ENCODE data around the gene AIP. TPM values are rescaled to one million over a fixed set of nuclear protein-coding genes. Genes with fewer than 3 reads are reported as not detected.

The AIP gene
- polyA plus RNA-seq, 3 donors = 76.7 to 132 (median 99.3) TPM

GRCh38 chr11:67450796-67451657 is 31.8 kb upstream of the AIP start:
- intact Hi-C loops (cut with micrococcal nuclease) = no loop called here
- H3K79me2 ChIP-seq (ENCODE audit: insufficient read depth, low read length) = no peaks in the 10 kb centered on the region
- Mint-ChIP-seq H3K9me3 (no peaks in the 10 kb centered on the region), H3K36me3 (no peaks in the 10 kb centered on the region), H3K4me3 (no peak overlapping the region), H3K27ac (peak overlapping the region in 1 of 7 donors; percentile 63), H3K27me3 (ENCODE audit: low read depth in 3 of 3) (peaks cover 0 to 2% (median 2%) of the 10 kb centered on the region in 3 donors), H3K4me1 (peaks cover 23% of the 10 kb centered on the region)
- H3K4me3 ChIP-seq (replicated peaks in 1 of 3; ENCODE audit: low read depth in 2 of 3, low read length in 3 of 3) = no peak overlapping the region
- H3K9ac ChIP-seq (ENCODE audit: insufficient read depth, low read length, poor library complexity, severe bottlenecking) = no peak overlapping the region
- H3K4me2 ChIP-seq (replicated peaks; ENCODE audit: extremely low read depth, low read length, poor library complexity, severe bottlenecking) = no peak overlapping the region
- H3K4me1 ChIP-seq (ENCODE audit: control insufficient read depth in 1 of 2, insufficient read depth in 2 of 2, low read length in 2 of 2) = peaks cover 25 to 41% of the 10 kb centered on the region in 2 donors
- no peak for TF ChIP-seq CTCF (IDR thresholded peaks at IDR 0.05)
- no peak overlapping the region for H2AFZ ChIP-seq (ENCODE audit: insufficient read depth, low read depth, low read length, poor library complexity, severe bottlenecking)
- no peak for DNase-seq
- no peaks in the 10 kb centered on the region for H3K36me3 ChIP-seq (replicated peaks in 1 of 2; ENCODE audit: control insufficient read depth in 1 of 2, insufficient read depth in 2 of 2, low read length in 2 of 2)
- 89% methylated on average over 19 of the region's 25 CpGs for WGBS (ENCODE audit: insufficient coverage)
- H3K27ac ChIP-seq (ENCODE audit: low read depth in 1 of 2, low read length in 2 of 2) = no peak overlapping the region
- H3K27me3 ChIP-seq (ENCODE audit: control insufficient read depth in 2 of 2, insufficient read depth in 2 of 2, low read length in 2 of 2) = no peaks in the 10 kb centered on the region
- no peaks in the 10 kb centered on the region for H4K20me1 ChIP-seq (ENCODE audit: insufficient read depth, low read length)
- no peaks in the 10 kb centered on the region for H3K9me3 ChIP-seq (replicated peaks in 1 of 2; ENCODE audit: control insufficient read depth in 1 of 2, insufficient read depth in 1 of 2, low read length in 2 of 2)

DNA sequence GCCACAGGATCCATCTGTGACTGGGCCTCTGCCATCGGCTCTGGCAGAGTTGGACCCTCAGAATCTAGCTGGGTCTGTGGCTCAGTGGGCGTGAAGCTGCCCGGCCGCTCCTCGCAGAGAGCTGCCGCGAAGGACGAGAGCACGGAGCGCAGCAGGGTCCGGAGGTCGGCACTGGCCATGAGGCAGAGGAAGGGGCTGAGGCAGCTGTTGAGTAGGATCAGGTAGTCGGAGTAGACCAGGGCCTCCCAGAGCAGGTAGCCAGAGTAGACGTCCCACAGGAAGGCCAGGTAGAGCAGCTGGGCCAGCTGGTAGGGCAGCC is 31.2 kb upstream of the AIP start:
- no peak overlapping the region for H3K4me3 ChIP-seq (replicated peaks in 1 of 3; ENCODE audit: low read depth in 2 of 3, low read length in 3 of 3)
- Mint-ChIP-seq H3K4me3 (no peak overlapping the region), H3K9me3 (no peaks in the 10 kb centered on the region), H3K4me1 (peaks cover 23% of the 10 kb centered on the region), H3K27ac (no peak overlapping the region), H3K27me3 (ENCODE audit: low read depth in 3 of 3) (peaks cover 0 to 2% (median under 1%) of the 10 kb centered on the region in 3 donors), H3K36me3 (no peaks in the 10 kb centered on the region)
- intact Hi-C loops (cut with micrococcal nuclease) = no loop called here
- no peaks in the 10 kb centered on the region for H3K27me3 ChIP-seq (ENCODE audit: control insufficient read depth in 2 of 2, insufficient read depth in 2 of 2, low read length in 2 of 2)
- no peak overlapping the region for H2AFZ ChIP-seq (ENCODE audit: insufficient read depth, low read depth, low read length, poor library complexity, severe bottlenecking)
- no peak for DNase-seq
- no peaks in the 10 kb centered on the region for H3K79me2 ChIP-seq (ENCODE audit: insufficient read depth, low read length)
- H4K20me1 ChIP-seq (ENCODE audit: insufficient read depth, low read length) = no peaks in the 10 kb centered on the region
- H3K27ac ChIP-seq (ENCODE audit: low read depth in 1 of 2, low read length in 2 of 2) = no peak overlapping the region
- peaks cover 25 to 41% of the 10 kb centered on the region in 2 donors for H3K4me1 ChIP-seq (ENCODE audit: control insufficient read depth in 1 of 2, insufficient read depth in 2 of 2, low read length in 2 of 2)
- H3K4me2 ChIP-seq (replicated peaks; ENCODE audit: extremely low read depth, low read length, poor library complexity, severe bottlenecking) = no peak overlapping the region
- no peaks in the 10 kb centered on the region for H3K36me3 ChIP-seq (replicated peaks in 1 of 2; ENCODE audit: control insufficient read depth in 1 of 2, insufficient read depth in 2 of 2, low read length in 2 of 2)
- TF ChIP-seq CTCF (IDR thresholded peaks at IDR 0.05) = no peak
- no peak overlapping the region for H3K9ac ChIP-seq (ENCODE audit: insufficient read depth, low read length, poor library complexity, severe bottlenecking)
- WGBS (ENCODE audit: insufficient coverage) = 96% methylated on average over 14 of the region's 14 CpGs
- H3K9me3 ChIP-seq (replicated peaks in 1 of 2; ENCODE audit: control insufficient read depth in 1 of 2, insufficient read depth in 1 of 2, low read length in 2 of 2) = no peaks in the 10 kb centered on the region
